ENCODE data around the gene CELSR1. TPM values are rescaled to one million over a fixed set of nuclear protein-coding genes. Genes with fewer than 3 reads are reported as not detected.

Gene CELSR1
- total RNA-seq, 1 donor from 2014 or later, result 8.9 TPM

DNA sequence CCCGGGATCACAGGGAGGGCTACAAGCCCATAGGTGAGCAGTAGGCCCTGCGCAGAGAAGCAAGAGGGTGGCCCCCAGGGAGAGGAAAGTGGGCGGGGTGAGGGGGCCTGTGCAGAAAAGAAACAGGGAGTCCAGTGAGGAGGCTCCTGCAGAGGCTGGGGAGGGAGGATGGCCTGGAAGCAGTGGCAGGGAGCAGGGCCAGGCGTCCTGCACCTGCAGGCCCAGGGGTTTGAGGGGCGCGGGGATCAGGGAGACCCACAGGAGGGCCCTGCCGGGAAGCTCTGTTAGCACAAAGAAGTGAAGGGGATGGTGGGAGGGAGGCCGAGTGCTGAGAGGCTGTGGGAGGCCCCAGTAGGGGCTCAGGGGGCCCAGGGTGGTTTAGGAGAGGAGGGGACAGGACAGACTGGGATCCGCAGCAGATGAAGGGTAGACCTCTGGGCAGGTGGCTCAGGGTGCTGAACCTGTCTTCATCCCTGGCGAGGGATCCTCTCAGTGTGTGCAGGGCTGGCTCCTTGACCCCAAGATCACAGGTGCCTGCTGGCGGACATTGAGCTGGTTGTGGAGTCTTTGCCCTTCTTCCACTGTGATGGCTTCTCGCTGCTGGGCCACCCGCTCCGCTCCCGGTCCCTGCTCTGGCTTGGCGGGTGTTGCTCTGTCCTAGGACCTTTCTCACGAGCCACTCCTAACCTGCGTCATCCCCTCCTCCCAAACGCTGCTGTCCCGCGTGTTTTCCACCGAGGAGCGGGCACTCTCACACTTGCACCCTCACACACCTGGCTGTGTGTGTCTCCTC is 31.8 kb upstream of the CELSR1 start:
- no peak for TF ChIP-seq CTCF (IDR thresholded peaks at IDR 0.05; ENCODE audit: borderline replicate concordance)
- intact Hi-C loops (cut with micrococcal nuclease), result loop anchor here (10.0 kb wide), 1 partner anchor 106 kb away; no protein-coding TSS in a partner anchor
- Histone ChIP-seq H3K27me3 (ENCODE audit: low read depth) (no peaks in the 10 kb centered on the region), H3K9me3 (replicated peaks) (peaks cover 20% of the 10 kb centered on the region), H3K4me1 (peaks cover 19% of the 10 kb centered on the region), H3K27ac (replicated peaks) (no peak overlapping the region), H3K4me3 (no peak overlapping the region), H3K36me3 (no peaks in the 10 kb centered on the region)
- peak; percentile 9 for DNase-seq

DNA sequence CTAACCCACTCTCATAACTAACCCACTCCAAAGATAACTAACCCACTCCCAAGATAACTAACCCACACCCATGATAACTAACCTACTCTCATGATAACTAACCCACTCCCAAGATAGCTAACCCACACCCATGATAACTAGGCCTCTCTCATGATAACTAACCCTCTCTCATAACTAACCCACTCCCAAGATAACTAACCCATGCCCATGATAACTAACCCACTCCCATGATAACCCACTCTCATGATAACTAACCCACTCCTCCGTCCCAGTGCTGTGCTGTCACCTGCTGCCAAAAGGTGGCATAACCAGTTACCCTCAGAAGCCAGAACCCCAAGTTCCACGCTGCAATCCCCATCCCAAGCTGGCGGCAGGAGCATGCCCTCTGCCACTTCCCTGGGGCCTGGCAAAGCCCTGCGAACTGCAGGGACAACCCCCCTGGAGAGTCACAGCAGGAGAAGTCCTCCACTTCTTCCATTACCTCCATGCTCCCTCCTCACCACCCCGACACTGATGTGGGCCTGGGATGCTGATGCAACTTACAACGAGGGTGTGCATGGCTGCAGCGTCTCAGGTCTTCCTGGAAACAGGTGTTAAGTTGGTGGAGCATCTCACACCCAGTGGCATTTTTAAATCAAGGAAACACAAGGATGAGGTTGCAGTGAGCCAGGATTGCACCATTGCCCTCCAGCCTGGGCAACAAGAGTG is 30.8 kb upstream of the CELSR1 start:
- DNase-seq, result peak; percentile 11
- TF ChIP-seq CTCF (IDR thresholded peaks at IDR 0.05; ENCODE audit: borderline replicate concordance), result no peak
- no peak overlapping the region for H3K27ac ChIP-seq (replicated peaks)
- no peaks in the 10 kb centered on the region for H3K27me3 ChIP-seq (ENCODE audit: low read depth)
- H3K4me3 ChIP-seq, result no peak overlapping the region
- no peaks in the 10 kb centered on the region for H3K36me3 ChIP-seq
- peaks cover 19% of the 10 kb centered on the region for H3K4me1 ChIP-seq
- peaks cover 20% of the 10 kb centered on the region for H3K9me3 ChIP-seq (replicated peaks)
- intact Hi-C loops (cut with micrococcal nuclease), result loop anchor here (10.0 kb wide), 1 partner anchor 107 kb away; no protein-coding TSS in a partner anchor

GRCh38 chr22:46567471-46567870 is 30.1 kb upstream of the CELSR1 start:
- Histone ChIP-seq H3K4me3 (no peak overlapping the region), H3K4me1 (peaks cover 15% of the 10 kb centered on the region), H3K9me3 (replicated peaks) (peaks cover 17% of the 10 kb centered on the region), H3K36me3 (no peaks in the 10 kb centered on the region), H3K27ac (replicated peaks) (no peak overlapping the region), H3K27me3 (ENCODE audit: low read depth) (no peaks in the 10 kb centered on the region)
- intact Hi-C loops (cut with micrococcal nuclease), result loop anchor here (10.0 kb wide), 1 partner anchor 107 kb away; no protein-coding TSS in a partner anchor
- DNase-seq, result no peak
- TF ChIP-seq CTCF (IDR thresholded peaks at IDR 0.05; ENCODE audit: borderline replicate concordance), result no peak

GRCh38 chr22:46564084-46564714 is 26.8 kb upstream of the CELSR1 start:
- Histone ChIP-seq H3K27me3 (ENCODE audit: low read depth) (no peaks in the 10 kb centered on the region), H3K4me1 (peaks cover 15% of the 10 kb centered on the region), H3K4me3 (peak overlapping the region; percentile 13), H3K27ac (replicated peaks) (peak overlapping the region; percentile 58), H3K36me3 (no peaks in the 10 kb centered on the region), H3K9me3 (replicated peaks) (no peaks in the 10 kb centered on the region)
- intact Hi-C loops (cut with micrococcal nuclease), result loop anchor here (10.0 kb wide), 1 partner anchor 111 kb away; no protein-coding TSS in a partner anchor
- no peak for TF ChIP-seq CTCF (IDR thresholded peaks at IDR 0.05; ENCODE audit: borderline replicate concordance)
- DNase-seq, result peak; percentile 53

DNA sequence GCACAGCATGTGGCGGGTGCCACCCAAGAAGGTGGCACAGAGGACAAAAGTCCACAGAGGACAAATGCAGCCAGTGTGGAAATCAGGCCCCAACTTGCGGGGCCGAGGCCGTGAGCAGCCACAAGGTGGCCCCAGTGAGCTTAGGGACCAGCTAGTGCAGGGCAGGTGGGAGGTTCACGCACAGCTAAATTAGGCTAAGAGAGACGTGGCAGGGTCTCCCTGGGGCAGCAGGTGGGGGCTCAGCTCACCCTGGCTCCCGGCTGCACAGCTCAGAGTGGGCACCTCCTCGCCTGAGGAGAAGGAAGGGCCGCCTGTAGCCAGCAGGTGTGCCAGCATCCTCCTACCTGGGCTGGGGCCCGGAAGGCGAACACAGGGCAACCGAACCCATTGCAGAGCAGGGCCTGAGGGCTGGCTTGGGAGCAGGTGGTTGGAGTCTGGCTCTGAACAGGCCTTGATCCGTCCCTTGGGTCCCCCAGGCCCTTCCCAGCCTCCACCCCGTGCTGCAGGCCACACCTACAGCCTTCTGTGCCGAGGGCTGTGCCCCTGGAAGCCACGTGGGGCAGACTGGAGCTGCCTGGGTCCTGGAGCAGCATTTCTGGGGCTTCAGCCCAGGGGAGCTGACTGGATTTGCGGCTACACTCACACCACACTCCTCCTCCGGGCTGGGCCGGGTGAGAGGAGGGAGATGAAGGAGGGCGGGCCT is 26.1 kb upstream of the CELSR1 start:
- no peaks in the 10 kb centered on the region for H3K9me3 ChIP-seq (replicated peaks)

More for the DNA sequence above, 26.1 kb upstream of the CELSR1 start:
- H3K27me3 ChIP-seq (ENCODE audit: low read depth), result no peaks in the 10 kb centered on the region
- peak; percentile 81 for TF ChIP-seq CTCF (IDR thresholded peaks at IDR 0.05; ENCODE audit: borderline replicate concordance)
- DNase-seq, result peak; percentile 83
- H3K4me1 ChIP-seq, result peaks cover 17% of the 10 kb centered on the region
- H3K36me3 ChIP-seq, result no peaks in the 10 kb centered on the region
- intact Hi-C loops (cut with micrococcal nuclease), result loop anchor here (10.0 kb wide), 1 partner anchor 111 kb away; no protein-coding TSS in a partner anchor
- peak overlapping the region; percentile 58 for H3K27ac ChIP-seq (replicated peaks)
- peak overlapping the region; percentile 13 for H3K4me3 ChIP-seq
